Neural cell (in vitro differentiated cells): ENCODE data around the gene CRLF1. TPM values are rescaled to one million over a fixed set of nuclear protein-coding genes. Genes with fewer than 3 reads are reported as not detected.
A peak's percentile ranks its signal among the peaks of the same experiment; 100 is the strongest.

ENCODE experiments used
- H2AFZ ChIP-seq: fragments of 200-600, 300-800 bp; sonication (generic), shearing (Covaris generic); 2 replicates; pipeline ENCODE4 v1.6.0; 2014; ENCODE audit warnings: low read depth, mild to moderate bottlenecking, antibody characterized with exemption, low read length, moderate library complexity
- H3F3A ChIP-seq: fragments of 200-600 bp; shearing (Covaris generic); 2 replicates; pipeline ENCODE4 v1.6.1; 2016; ENCODE audit warnings: mild to moderate bottlenecking, moderate library complexity, mixed read lengths, antibody characterized with exemption, low read length; ENCODE audit not compliant: insufficient read depth, poor library complexity, severe bottlenecking
- H3K27ac ChIP-seq: fragments of 200-600, 300-800 bp; sonication (generic), shearing (Covaris generic); 2 replicates; pipeline ENCODE4 v1.5.1; 2014; ENCODE audit warnings: mild to moderate bottlenecking, low read length, moderate library complexity
- H3K27me3 ChIP-seq: fragments of 300-800, 200-600 bp; sonication (generic), shearing (Covaris generic); 2 replicates; pipeline ENCODE4 v1.6.0; 2014; ENCODE audit warnings: mild to moderate bottlenecking, low read depth, low read length, moderate library complexity; ENCODE audit not compliant: insufficient read depth
- H3K36me3 ChIP-seq: fragments of 300-800, 200-600 bp; sonication (generic), shearing (Covaris generic); 2 replicates; pipeline ENCODE4 v1.5.1; 2014; ENCODE audit warnings: mild to moderate bottlenecking, antibody characterized with exemption, low read length, moderate library complexity; ENCODE audit not compliant: insufficient read depth
- H3K4me2 ChIP-seq: fragments of 300-800, 200-600 bp; sonication (generic), shearing (Covaris generic); 2 replicates; pipeline ENCODE4 v1.6.0; 2014; ENCODE audit warnings: mild to moderate bottlenecking, low read length
- H3K4me3 ChIP-seq: fragments of 300-800, 200-600 bp; sonication (generic), shearing (Covaris generic); 2 replicates; pipeline ENCODE4 v1.5.1; 2014; ENCODE audit warnings: mild to moderate bottlenecking, low read length, moderate library complexity
- H3K79me2 ChIP-seq: fragments of 200-600 bp; shearing (Covaris generic); replicated peaks from 2 replicates; pipeline ENCODE4 v1.6.0; 2014; ENCODE audit warnings: mild to moderate bottlenecking, low read length, moderate library complexity; ENCODE audit not compliant: insufficient read depth
- H3K9ac ChIP-seq: fragments of 300-800, 200-600 bp; sonication (generic), shearing (Covaris generic); 2 replicates; pipeline ENCODE4 v1.6.1; 2016; ENCODE audit warnings: mild to moderate bottlenecking, low read length, mixed read lengths
- H3K9me2 ChIP-seq: fragments of 200-600 bp; shearing (Covaris generic); 2 replicates; pipeline ENCODE4 v1.6.1; 2016; ENCODE audit warnings: mild to moderate bottlenecking, low read length, mixed read lengths; ENCODE audit not compliant: insufficient read depth
- H3K9me3 ChIP-seq: fragments of 200-600, 300-800 bp; sonication (generic), shearing (Covaris generic); 2 replicates; pipeline ENCODE4 v1.6.1; 2016; ENCODE audit warnings: mild to moderate bottlenecking, mixed run types, low read length, moderate library complexity, mixed read lengths
- H4K20me1 ChIP-seq: fragments of 200-600 bp; shearing (Covaris generic); 2 replicates; pipeline ENCODE4 v1.6.1; 2016; ENCODE audit warnings: mild to moderate bottlenecking, mixed run types; ENCODE audit not compliant: insufficient read depth
- EP300 ChIP-seq: fragments of 450-650 bp; conservative IDR thresholded peaks from 2 replicates; pipeline ENCODE4 v1.6.1; 2014; ENCODE audit warnings: antibody characterized with exemption, mild to moderate bottlenecking, moderate library complexity; ENCODE audit not compliant: poor library complexity, severe bottlenecking
- EZH2 ChIP-seq: fragments of 200-600, 300-800 bp; shearing (Covaris generic), sonication (generic); IDR thresholded peaks from 2 replicates; pipeline ENCODE4 v1.6.1; 2014; ENCODE audit warnings: antibody characterized with exemption, low read length, borderline replicate concordance, mild to moderate bottlenecking; ENCODE audit not compliant: insufficient read depth, poor library complexity, severe bottlenecking
- MXI1 ChIP-seq: fragments of 450-650 bp; conservative IDR thresholded peaks from 2 replicates; pipeline ENCODE4 v1.6.1; 2014; ENCODE audit warnings: antibody characterized with exemption, mild to moderate bottlenecking; ENCODE audit not compliant: poor library complexity, severe bottlenecking
- POLR2AphosphoS5 ChIP-seq: IDR thresholded peaks from 2 replicates; pipeline ENCODE4 v1.6.1; 2012
- RAD21 ChIP-seq: fragments of 450-650 bp; conservative IDR thresholded peaks from 2 replicates; pipeline ENCODE4 v1.6.1; 2014; ENCODE audit warnings: antibody characterized with exemption, mild to moderate bottlenecking, moderate library complexity
- SMC3 ChIP-seq: fragments of 450-650 bp; conservative IDR thresholded peaks from 2 replicates; pipeline ENCODE4 v1.6.1; 2014; ENCODE audit warnings: antibody characterized with exemption, mild to moderate bottlenecking, moderate library complexity; ENCODE audit not compliant: poor library complexity
- TAF1 ChIP-seq: IDR thresholded peaks from 2 replicates; pipeline ENCODE4 v1.6.1; 2012; ENCODE audit warnings: low read depth
- polyA plus RNA-seq: library from polyadenylated mRNA; depleted of rRNA; stranded (reverse); fragments of >200 nt; gene quantifications from 2 replicates; pipeline ENCODE4 v1.2.3, GENCODE V29; 2014
- TF ChIP-seq, protein P1 (sequence below): fragments of 450-650 bp; IDR thresholded peaks from 2 replicates; pipeline ENCODE4 v1.5.1; 2014; ENCODE audit warnings: antibody characterized with exemption, mild to moderate bottlenecking, moderate library complexity; ENCODE audit not compliant: poor library complexity, severe bottlenecking
- TF ChIP-seq, protein P2 (sequence below): IDR thresholded peaks from 2 replicates; pipeline ENCODE4 v1.6.1; 2012; ENCODE audit warnings: borderline replicate concordance

Gene CRLF1
- polyA plus RNA-seq, 1 donor from 2014 or later, result 14.2 TPM

DNA sequence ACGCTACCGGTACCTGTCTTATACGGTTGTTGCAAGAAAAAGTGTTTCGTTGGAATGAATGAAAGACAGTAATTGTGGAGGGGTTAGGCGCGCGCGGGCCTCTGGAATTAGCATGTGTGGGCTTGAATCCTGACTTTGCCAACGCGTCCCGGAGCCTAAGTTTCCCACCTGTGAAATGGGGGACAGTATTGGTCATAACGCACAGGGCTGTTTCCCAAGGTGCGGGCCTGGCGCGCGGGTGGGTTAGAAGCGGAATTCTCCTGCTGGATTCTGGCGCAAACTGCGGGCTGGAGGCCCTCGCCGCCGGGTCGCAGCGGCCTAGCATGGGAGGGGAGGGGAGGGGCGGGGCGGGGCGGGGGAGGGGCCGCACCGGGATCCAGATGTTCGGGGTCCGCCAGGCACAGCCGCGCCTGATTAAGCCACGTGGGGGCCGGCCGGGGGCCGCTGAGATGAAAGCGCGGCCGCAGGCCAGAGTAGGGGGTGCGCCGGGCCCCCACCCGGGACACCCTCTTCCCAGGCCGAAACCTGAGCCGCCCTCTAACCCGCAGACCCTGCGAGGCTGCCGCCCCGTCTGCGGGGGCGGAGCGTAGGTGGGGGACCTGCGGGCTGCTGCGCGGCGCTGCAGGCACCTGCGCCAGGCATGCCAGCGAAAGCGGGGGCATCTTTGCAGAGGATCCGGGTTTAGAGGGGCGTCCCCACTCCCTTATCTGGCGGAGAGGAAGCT, 4.9 kb upstream of the CRLF1 start:
- no peak overlapping the region for H2AFZ ChIP-seq
- H3K79me2 ChIP-seq, result no peaks in the 10 kb centered on the region
- peaks cover 60% of the 10 kb centered on the region for H3K27me3 ChIP-seq
- TF ChIP-seq RAD21 (no peak), EP300 (no peak), POLR2AphosphoS5 (peak; percentile 49)
- TF ChIP-seq, protein P1, sequence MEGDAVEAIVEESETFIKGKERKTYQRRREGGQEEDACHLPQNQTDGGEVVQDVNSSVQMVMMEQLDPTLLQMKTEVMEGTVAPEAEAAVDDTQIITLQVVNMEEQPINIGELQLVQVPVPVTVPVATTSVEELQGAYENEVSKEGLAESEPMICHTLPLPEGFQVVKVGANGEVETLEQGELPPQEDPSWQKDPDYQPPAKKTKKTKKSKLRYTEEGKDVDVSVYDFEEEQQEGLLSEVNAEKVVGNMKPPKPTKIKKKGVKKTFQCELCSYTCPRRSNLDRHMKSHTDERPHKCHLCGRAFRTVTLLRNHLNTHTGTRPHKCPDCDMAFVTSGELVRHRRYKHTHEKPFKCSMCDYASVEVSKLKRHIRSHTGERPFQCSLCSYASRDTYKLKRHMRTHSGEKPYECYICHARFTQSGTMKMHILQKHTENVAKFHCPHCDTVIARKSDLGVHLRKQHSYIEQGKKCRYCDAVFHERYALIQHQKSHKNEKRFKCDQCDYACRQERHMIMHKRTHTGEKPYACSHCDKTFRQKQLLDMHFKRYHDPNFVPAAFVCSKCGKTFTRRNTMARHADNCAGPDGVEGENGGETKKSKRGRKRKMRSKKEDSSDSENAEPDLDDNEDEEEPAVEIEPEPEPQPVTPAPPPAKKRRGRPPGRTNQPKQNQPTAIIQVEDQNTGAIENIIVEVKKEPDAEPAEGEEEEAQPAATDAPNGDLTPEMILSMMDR, result no peak
- no peaks in the 10 kb centered on the region for H4K20me1 ChIP-seq
- H3K9ac ChIP-seq, result peak overlapping the region; percentile 93
- H3K4me3 ChIP-seq, result peak overlapping the region; percentile 86
- no peaks in the 10 kb centered on the region for H3K9me3 ChIP-seq
- peak overlapping the region; percentile 97 for H3K4me2 ChIP-seq
- no peaks in the 10 kb centered on the region for H3K9me2 ChIP-seq
- no peaks in the 10 kb centered on the region for H3K36me3 ChIP-seq
- no peak overlapping the region for H3K27ac ChIP-seq
- no peaks in the 10 kb centered on the region for H3F3A ChIP-seq

DNA sequence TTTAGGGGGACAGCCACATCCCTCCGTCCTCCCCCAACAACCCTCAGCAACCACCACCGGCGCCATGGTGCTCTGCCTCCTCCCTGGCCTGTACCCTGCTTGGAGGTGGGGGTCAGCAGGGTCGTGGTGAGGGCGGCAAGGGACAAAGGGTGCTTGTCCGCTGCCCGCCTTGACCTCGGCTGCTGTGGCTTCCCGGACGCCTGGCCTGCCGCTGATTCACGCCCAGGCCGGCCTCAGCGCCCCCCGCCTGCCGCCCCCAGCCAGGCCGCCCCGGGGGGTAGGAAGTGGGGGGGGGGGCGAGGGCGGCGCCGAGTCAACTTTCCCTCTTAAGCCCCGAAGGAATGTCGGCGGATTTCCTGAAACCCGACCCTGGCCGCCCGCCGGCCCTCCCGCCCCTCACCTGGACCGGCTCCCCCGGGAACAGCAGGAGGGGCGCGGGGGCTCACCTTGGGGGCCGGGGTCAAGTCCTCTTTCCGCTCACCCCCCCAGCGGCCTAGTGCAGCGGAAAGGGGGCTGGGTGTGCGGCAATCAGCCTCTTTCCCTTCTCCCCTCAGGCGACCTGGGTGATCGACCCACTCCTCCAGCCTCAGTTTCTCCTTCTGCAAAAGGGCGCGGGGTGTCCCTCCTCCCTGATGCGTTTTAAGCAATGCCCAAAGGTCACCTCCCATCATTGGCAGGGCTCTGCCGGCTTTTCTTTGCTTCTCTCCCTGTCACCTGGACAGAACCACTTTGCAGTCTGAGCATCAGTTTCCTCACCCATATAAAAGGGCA, 4.1 kb upstream of the CRLF1 start:
- H2AFZ ChIP-seq, result no peak overlapping the region

More for the DNA sequence above, 4.1 kb upstream of the CRLF1 start:
- Histone ChIP-seq H4K20me1 (no peaks in the 10 kb centered on the region), H3K9ac (no peak overlapping the region), H3K9me2 (no peaks in the 10 kb centered on the region), H3K27ac (no peak overlapping the region), H3K79me2 (no peaks in the 10 kb centered on the region), H3K4me2 (peak overlapping the region; percentile 35), H3K36me3 (no peaks in the 10 kb centered on the region), H3K4me3 (peak overlapping the region; percentile 86), H3K27me3 (peaks cover 66% of the 10 kb centered on the region), H3F3A (no peaks in the 10 kb centered on the region), H3K9me3 (no peaks in the 10 kb centered on the region)
- TF ChIP-seq POLR2AphosphoS5 (no peak), SMC3 (no peak), EZH2 (no peak), EP300 (no peak), RAD21 (no peak), MXI1 (no peak), TAF1 (no peak)
- TF ChIP-seq, protein P1, result no peak
- TF ChIP-seq, protein P2, sequence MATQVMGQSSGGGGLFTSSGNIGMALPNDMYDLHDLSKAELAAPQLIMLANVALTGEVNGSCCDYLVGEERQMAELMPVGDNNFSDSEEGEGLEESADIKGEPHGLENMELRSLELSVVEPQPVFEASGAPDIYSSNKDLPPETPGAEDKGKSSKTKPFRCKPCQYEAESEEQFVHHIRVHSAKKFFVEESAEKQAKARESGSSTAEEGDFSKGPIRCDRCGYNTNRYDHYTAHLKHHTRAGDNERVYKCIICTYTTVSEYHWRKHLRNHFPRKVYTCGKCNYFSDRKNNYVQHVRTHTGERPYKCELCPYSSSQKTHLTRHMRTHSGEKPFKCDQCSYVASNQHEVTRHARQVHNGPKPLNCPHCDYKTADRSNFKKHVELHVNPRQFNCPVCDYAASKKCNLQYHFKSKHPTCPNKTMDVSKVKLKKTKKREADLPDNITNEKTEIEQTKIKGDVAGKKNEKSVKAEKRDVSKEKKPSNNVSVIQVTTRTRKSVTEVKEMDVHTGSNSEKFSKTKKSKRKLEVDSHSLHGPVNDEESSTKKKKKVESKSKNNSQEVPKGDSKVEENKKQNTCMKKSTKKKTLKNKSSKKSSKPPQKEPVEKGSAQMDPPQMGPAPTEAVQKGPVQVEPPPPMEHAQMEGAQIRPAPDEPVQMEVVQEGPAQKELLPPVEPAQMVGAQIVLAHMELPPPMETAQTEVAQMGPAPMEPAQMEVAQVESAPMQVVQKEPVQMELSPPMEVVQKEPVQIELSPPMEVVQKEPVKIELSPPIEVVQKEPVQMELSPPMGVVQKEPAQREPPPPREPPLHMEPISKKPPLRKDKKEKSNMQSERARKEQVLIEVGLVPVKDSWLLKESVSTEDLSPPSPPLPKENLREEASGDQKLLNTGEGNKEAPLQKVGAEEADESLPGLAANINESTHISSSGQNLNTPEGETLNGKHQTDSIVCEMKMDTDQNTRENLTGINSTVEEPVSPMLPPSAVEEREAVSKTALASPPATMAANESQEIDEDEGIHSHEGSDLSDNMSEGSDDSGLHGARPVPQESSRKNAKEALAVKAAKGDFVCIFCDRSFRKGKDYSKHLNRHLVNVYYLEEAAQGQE, result no peak
